IMR-90 (cell line): Measurements from ENCODE around the gene RAB11FIP3. TPM values are rescaled to one million over a fixed set of nuclear protein-coding genes. Genes with fewer than 3 reads are reported as not detected.

Experiments used
- ATAC-seq: fragments of 200-7000 bp; cut with Tn5 transposase; 2 replicates; pipeline ENCODE4 v1.9.1; 2020; ENCODE audit warnings: low read depth, mild to moderate bottlenecking, moderate library complexity
- BruUV-seq: library from RNA; stranded (reverse); fragments of 400-500 nt; replicated peaks from 2 replicates; lab custom pipeline; 2021; lab: Mats Ljungman, UMichigan
- CTCF ChIA-PET: fragments of 300-600 bp; formaldehyde crosslinking; extraction: SDS; loops from one replicate; lab custom pipeline; 2021; ENCODE audit warnings: antibody characterized with exemption; lab: Yijun Ruan, JAX
- POLR2A ChIA-PET: fragments of 300-600 bp; sonication (Branson Sonifier 250); formaldehyde crosslinking; loops from one replicate; lab custom pipeline; 2022; ENCODE audit warnings: antibody characterized with exemption; ENCODE audit not compliant: unreplicated experiment; lab: Charles Lee
- DNase-seq: peaks from one replicate; pipeline ENCODE4 v3.0.0; 2013
- H2AFZ ChIP-seq: replicated peaks from 2 replicates; pipeline ENCODE3; 2013; ENCODE audit warnings: low read length, mild to moderate bottlenecking; ENCODE audit not compliant: poor library complexity
- H2AK5ac ChIP-seq: 2 replicates; pipeline ENCODE4 v1.6.1; 2013; ENCODE audit warnings: low read depth, low read length, inconsistent platforms
- H2AK9ac ChIP-seq: replicated peaks from 2 replicates; pipeline ENCODE3; 2013; ENCODE audit warnings: mild to moderate bottlenecking, low read depth, low read length, moderate library complexity; ENCODE audit not compliant: poor library complexity
- H2BK120ac ChIP-seq: 2 replicates; pipeline ENCODE4 v1.6.1; 2013; ENCODE audit warnings: low read depth, low read length, inconsistent platforms
- H2BK15ac ChIP-seq: 3 replicates; pipeline ENCODE4 v1.6.1; 2013; ENCODE audit warnings: low read depth, low read length, inconsistent platforms
- H2BK20ac ChIP-seq: 2 replicates; pipeline ENCODE4 v1.6.1; 2013; ENCODE audit warnings: low read depth, mild to moderate bottlenecking, inconsistent platforms, low read length, moderate library complexity
- H2BK5ac ChIP-seq: 2 replicates; pipeline ENCODE4 v1.6.1; 2013; ENCODE audit warnings: mild to moderate bottlenecking, low read depth, low read length, inconsistent platforms; ENCODE audit not compliant: poor library complexity, severe bottlenecking
- H3K14ac ChIP-seq: replicated peaks from 2 replicates; pipeline ENCODE4 v1.6.1; 2013; ENCODE audit warnings: low read depth, low read length, inconsistent platforms
- H3K18ac ChIP-seq: 2 replicates; pipeline ENCODE4 v1.6.1; 2013; ENCODE audit warnings: low read depth, low read length, control low read depth
- H3K23ac ChIP-seq: 2 replicates; pipeline ENCODE4 v1.6.1; 2013; ENCODE audit warnings: low read depth, low read length, inconsistent platforms
- H3K27ac ChIP-seq: 2 replicates; pipeline ENCODE4 v1.5.1; 2013; ENCODE audit warnings: mild to moderate bottlenecking, control low read depth, low read length; ENCODE audit not compliant: insufficient read depth
- H3K27me3 ChIP-seq: 2 replicates; pipeline ENCODE4 v1.6.1; 2013; ENCODE audit warnings: low read length; ENCODE audit not compliant: control insufficient read depth, insufficient read depth
- H3K36me3 ChIP-seq: 2 replicates; pipeline ENCODE4 v1.6.1; 2013; ENCODE audit warnings: low read length, mixed read lengths; ENCODE audit not compliant: control insufficient read depth, insufficient read depth
- H3K4ac ChIP-seq: 2 replicates; pipeline ENCODE4 v1.6.1; 2013; ENCODE audit warnings: low read depth, low read length, inconsistent platforms
- H3K4me1 ChIP-seq: 2 replicates; pipeline ENCODE4 v1.6.1; 2013; ENCODE audit warnings: low read length, mixed read lengths; ENCODE audit not compliant: control insufficient read depth, insufficient read depth
- H3K4me2 ChIP-seq: 2 replicates; pipeline ENCODE4 v1.6.1; 2013; ENCODE audit warnings: low read depth, mild to moderate bottlenecking, control low read depth, low read length, moderate library complexity
- H3K4me3 ChIP-seq: 2 replicates; pipeline ENCODE4 v1.5.1; 2013; ENCODE audit warnings: low read depth, mild to moderate bottlenecking, control low read depth, low read length, moderate library complexity; ENCODE audit not compliant: insufficient read depth
- H3K56ac ChIP-seq: 2 replicates; pipeline ENCODE4 v1.6.1; 2013; ENCODE audit warnings: low read length, inconsistent platforms; ENCODE audit not compliant: insufficient read depth; ENCODE audit errors: extremely low read depth
- H3K79me1 ChIP-seq, 2 experiments: 2 replicates each; pipeline ENCODE4 v1.6.1; 2013; ENCODE audit warnings: low read length in 2 of 2, inconsistent platforms in 1 of 2, low read depth in 1 of 2
- H3K9ac ChIP-seq: 2 replicates; pipeline ENCODE4 v1.6.1; 2013; ENCODE audit warnings: low read depth, low read length, control low read depth
- H3K9me1 ChIP-seq: 2 replicates; pipeline ENCODE4 v1.6.1; 2013; ENCODE audit warnings: low read length, inconsistent platforms; ENCODE audit not compliant: insufficient read depth
- H3K9me3 ChIP-seq: 2 replicates; pipeline ENCODE4 v1.6.1; 2013; ENCODE audit warnings: low read length; ENCODE audit not compliant: control insufficient read depth, insufficient read depth
- H4K20me1 ChIP-seq: 2 replicates; pipeline ENCODE4 v1.6.1; 2013; ENCODE audit warnings: low read length, inconsistent platforms; ENCODE audit not compliant: insufficient read depth
- H4K5ac ChIP-seq: 2 replicates; pipeline ENCODE4 v1.6.1; 2013; ENCODE audit warnings: mild to moderate bottlenecking, low read depth, low read length, control low read depth
- H4K8ac ChIP-seq, 2 experiments: 2 replicates each; pipeline ENCODE4 v1.6.1; 2013; ENCODE audit warnings: low read depth in 2 of 2, low read length in 2 of 2, control low read depth in 1 of 2, inconsistent platforms in 1 of 2
- H4K91ac ChIP-seq: 2 replicates; pipeline ENCODE4 v1.6.1; 2013; ENCODE audit warnings: low read depth, low read length, inconsistent platforms; ENCODE audit not compliant: insufficient read depth
- CEBPB ChIP-seq: IDR thresholded peaks from 2 replicates; pipeline ENCODE4 v1.6.1; 2012; ENCODE audit warnings: low read depth, low read length, improper control_type of control experiment
- FOS ChIP-seq: fragments of 150-350 bp; IDR thresholded peaks from 2 replicates; pipeline ENCODE4 v1.6.1; 2016; ENCODE audit warnings: low read depth, low read length
- MAZ ChIP-seq: IDR thresholded peaks from 2 replicates; pipeline ENCODE4 v1.6.1; 2012; ENCODE audit warnings: low read depth, mild to moderate bottlenecking, low read length, improper control_type of control experiment, moderate library complexity, borderline replicate concordance
- MXI1 ChIP-seq: IDR thresholded peaks from 2 replicates; pipeline ENCODE4 v1.6.1; 2012; ENCODE audit warnings: low read depth, mild to moderate bottlenecking, low read length, moderate library complexity, borderline replicate concordance
- RAD21 ChIP-seq: IDR thresholded peaks from 2 replicates; pipeline ENCODE4 v1.6.1; 2012; ENCODE audit warnings: low read length, improper control_type of control experiment
- RCOR1 ChIP-seq: IDR thresholded peaks from 2 replicates; pipeline ENCODE4 v1.6.1; 2012; ENCODE audit warnings: mild to moderate bottlenecking, low read length, improper control_type of control experiment; ENCODE audit not compliant: insufficient replicate concordance
- SMC3 ChIP-seq: fragments of 150-350 bp; IDR thresholded peaks from 2 replicates; pipeline ENCODE4 v1.6.1; 2016; ENCODE audit warnings: low read depth, mild to moderate bottlenecking, antibody characterized with exemption, low read length, moderate library complexity
- WGBS, 2 experiments: methylation state at CpG; one replicate each; pipeline versions ENCODE4 v1.1.5 to v1.1.7; 2013; ENCODE audit warnings: missing lambda C conversion rate in 2 of 2; ENCODE audit not compliant: insufficient read length in 1 of 2; ENCODE audit errors: extremely low coverage in 2 of 2; 5-methylcytosine and 5-hydroxymethylcytosine counted together
- dilution Hi-C: fragments of 300-500 bp; cut with HindIII; formaldehyde crosslinking; loops from one replicate; pipeline ENCODE4 v1.14.3; 2018; ENCODE audit warnings: low sequenced_read_pairs; ENCODE audit not compliant: unreplicated experiment
- in situ Hi-C: fragments of 300-500 bp; cut with MboI; formaldehyde crosslinking; loops from 3 replicates; pipeline ENCODE4 v1.14.3; 2019; ENCODE audit warnings: low sequenced_read_pairs, inconsistent platforms, mixed read lengths
- intact Hi-C: fragments of 100-400 bp; cut with micrococcal nuclease; formaldehyde crosslinking; loops from 2 replicates; pipeline ENCODE4 v1.10.0; 2022
- polyA plus RNA-seq, 3 experiments: library from polyadenylated mRNA; depleted of rRNA; stranded (reverse); fragments of >200 nt; gene quantifications; 2 replicates each; pipeline ENCODE4 v1.2.3, GENCODE V29; 2012; ENCODE audit warnings: low replicate concordance in 1 of 3
- total RNA-seq: library from RNA; depleted of rRNA; stranded (reverse); fragments of >200 nt; gene quantifications from 2 replicates; pipeline ENCODE4 v1.2.3, GENCODE V29; 2012
- TF ChIP-seq, protein P1 (sequence below): conservative IDR thresholded peaks from 2 replicates; pipeline ENCODE4 v1.5.1; 2012; ENCODE audit warnings: mild to moderate bottlenecking, low read depth, low read length, improper control_type of control experiment

Gene RAB11FIP3
- total and polyA plus RNA-seq, 2 of the 4 experiments (the other 2 are of a cell fraction): 7.5 to 22.5 TPM

GRCh38 chr16:524274-525040 is 99.0 kb downstream of the RAB11FIP3 start:
- H3K27ac ChIP-seq: no peak overlapping the region
- no peak overlapping the region for H3K23ac ChIP-seq
- TF ChIP-seq MAZ (no peak), RAD21 (no peak), CEBPB (no peak), FOS (no peak), RCOR1 (no peak), MXI1 (no peak), SMC3 (no peak)
- TF ChIP-seq, protein P1, sequence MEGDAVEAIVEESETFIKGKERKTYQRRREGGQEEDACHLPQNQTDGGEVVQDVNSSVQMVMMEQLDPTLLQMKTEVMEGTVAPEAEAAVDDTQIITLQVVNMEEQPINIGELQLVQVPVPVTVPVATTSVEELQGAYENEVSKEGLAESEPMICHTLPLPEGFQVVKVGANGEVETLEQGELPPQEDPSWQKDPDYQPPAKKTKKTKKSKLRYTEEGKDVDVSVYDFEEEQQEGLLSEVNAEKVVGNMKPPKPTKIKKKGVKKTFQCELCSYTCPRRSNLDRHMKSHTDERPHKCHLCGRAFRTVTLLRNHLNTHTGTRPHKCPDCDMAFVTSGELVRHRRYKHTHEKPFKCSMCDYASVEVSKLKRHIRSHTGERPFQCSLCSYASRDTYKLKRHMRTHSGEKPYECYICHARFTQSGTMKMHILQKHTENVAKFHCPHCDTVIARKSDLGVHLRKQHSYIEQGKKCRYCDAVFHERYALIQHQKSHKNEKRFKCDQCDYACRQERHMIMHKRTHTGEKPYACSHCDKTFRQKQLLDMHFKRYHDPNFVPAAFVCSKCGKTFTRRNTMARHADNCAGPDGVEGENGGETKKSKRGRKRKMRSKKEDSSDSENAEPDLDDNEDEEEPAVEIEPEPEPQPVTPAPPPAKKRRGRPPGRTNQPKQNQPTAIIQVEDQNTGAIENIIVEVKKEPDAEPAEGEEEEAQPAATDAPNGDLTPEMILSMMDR: no peak
- H4K8ac ChIP-seq: no peak overlapping the region
- H2BK5ac ChIP-seq: no peak overlapping the region
- peaks cover 20% of the 10 kb centered on the region for H3K36me3 ChIP-seq
- H2AK9ac ChIP-seq: no peak overlapping the region
- H3K27me3 ChIP-seq: no peaks in the 10 kb centered on the region
- dilution Hi-C loops (no loop called here), in situ Hi-C loops (no loop called here), intact Hi-C loops (loop anchor here (5.0 kb wide), 2 partner anchors 113 to 122 kb away; partner anchors contain the start of genes DECR2 and METTL26)
- H2BK20ac ChIP-seq: no peak overlapping the region
- WGBS, 2 experiments: 91% methylated on average over 9 of the region's 24 CpGs; no CpG with 5 or more reads in 1 of the 2 experiments
- H3K9me1 ChIP-seq: peaks cover 6% of the 10 kb centered on the region; the same call in 1 of the 2 replicates
- no peak overlapping the region for H2BK15ac ChIP-seq
- no peak overlapping the region for H3K4ac ChIP-seq
- BruUV-seq: no TSS peak
- no peaks in the 10 kb centered on the region for H3K9me3 ChIP-seq
- POLR2A ChIA-PET: interaction anchor here (0.6 kb wide), 1 partner anchor 39 kb away, joined by 4 read pairs; no protein-coding TSS in a partner anchor
- no peak overlapping the region for H2BK120ac ChIP-seq
- no peak overlapping the region for H3K18ac ChIP-seq
- H4K5ac ChIP-seq: no peak overlapping the region
- H3K56ac ChIP-seq: no peak overlapping the region
- no peak overlapping the region for H4K91ac ChIP-seq
- H4K20me1 ChIP-seq: peaks cover 48% of the 10 kb centered on the region
- H3K79me1 ChIP-seq: peaks cover 8 to 61% of the 10 kb centered on the region in 2 experiments; a peak in 2 of 4 replicates
- CTCF ChIA-PET: no interaction called here
- H3K4me2 ChIP-seq: no peak overlapping the region
- H2AK5ac ChIP-seq: peak overlapping the region; percentile 21
- ATAC-seq (no peak), DNase-seq (no peak)
- H3K4me1 ChIP-seq: peaks cover 21% of the 10 kb centered on the region
- no peak overlapping the region for H3K9ac ChIP-seq
- no peak overlapping the region for H2AFZ ChIP-seq
- no peak overlapping the region for H3K4me3 ChIP-seq
- H3K14ac ChIP-seq: no peak overlapping the region
